Testis (tissue), 2 donors: Measurements from ENCODE around the gene C5orf46.

ENCODE experiments used
- CTCF ChIP-seq, 3 experiments: fragments of 450-650 bp in 2 of 3; fragments of 200-600 bp in 1 of 3; sonication (generic) in 1 of 3; IDR thresholded peaks; one replicate each; pipeline ENCODE4 v1.5.1; 2016 to 2019; ENCODE audit warnings: antibody characterized with exemption in 3 of 3, mild to moderate bottlenecking in 2 of 3, moderate library complexity in 1 of 3
- POLR2A ChIP-seq: fragments of 450-650 bp; IDR thresholded peaks from one replicate; pipeline ENCODE4 v1.6.1; 2017; ENCODE audit warnings: antibody characterized with exemption, mild to moderate bottlenecking, moderate library complexity

GRCh38 chr5:147954971-147955370 is 48.6 kb upstream of the C5orf46 start:
- TF ChIP-seq CTCF (IDR thresholded peaks at IDR 0.05): no peak
- no peak for TF ChIP-seq POLR2A
